Neuronal stem cell (in vitro differentiated cells): ENCODE data around the gene ANKRD17.

Source experiments
- DNase-seq: peaks from one replicate; pipeline ENCODE4 v3.0.0-alpha.2; 2013; ENCODE audit warnings: low spot score
- H2AFZ ChIP-seq: one replicate; pipeline ENCODE4 v1.6.1; 2013; ENCODE audit warnings: mild to moderate bottlenecking, low read length, inconsistent platforms
- H2AK5ac ChIP-seq: 2 replicates; pipeline ENCODE4 v1.6.1; 2013; ENCODE audit warnings: low read depth, mild to moderate bottlenecking, inconsistent platforms, low read length, moderate library complexity, mixed read lengths
- H2BK120ac ChIP-seq: 2 replicates; pipeline ENCODE4 v1.6.1; 2013; ENCODE audit warnings: low read depth, mild to moderate bottlenecking, inconsistent platforms, low read length, moderate library complexity, mixed read lengths
- H2BK12ac ChIP-seq: one replicate; pipeline ENCODE4 v1.6.1; 2013; ENCODE audit warnings: low read length, inconsistent platforms
- H2BK15ac ChIP-seq: 2 replicates; pipeline ENCODE4 v1.6.1; 2013; ENCODE audit warnings: mild to moderate bottlenecking, low read length, inconsistent platforms, mixed read lengths
- H2BK5ac ChIP-seq: one replicate; pipeline ENCODE4 v1.6.1; 2013; ENCODE audit warnings: inconsistent platforms, mild to moderate bottlenecking, low read length, moderate library complexity
- H3K14ac ChIP-seq: one replicate; pipeline ENCODE4 v1.6.1; 2013; ENCODE audit warnings: low read length, inconsistent platforms
- H3K18ac ChIP-seq: 2 replicates; pipeline ENCODE4 v1.6.1; 2013; ENCODE audit warnings: low read length, inconsistent platforms
- H3K23ac ChIP-seq: 2 replicates; pipeline ENCODE4 v1.6.1; 2013; ENCODE audit warnings: low read depth, mild to moderate bottlenecking, mixed read lengths, low read length, inconsistent platforms; ENCODE audit not compliant: poor library complexity
- H3K27ac ChIP-seq: replicated peaks from 3 replicates; pipeline ENCODE4 v1.5.1; 2013; ENCODE audit warnings: low read length, inconsistent platforms
- H3K27me3 ChIP-seq, 3 experiments: 2 replicates each; pipeline ENCODE4 v1.6.1; 2013; ENCODE audit warnings: low read length in 3 of 3, mild to moderate bottlenecking in 2 of 3, inconsistent platforms in 1 of 3, low read depth in 1 of 3, mixed read lengths in 1 of 3, moderate library complexity in 1 of 3; ENCODE audit not compliant: control insufficient read depth in 3 of 3, insufficient read depth in 3 of 3
- H3K36me3 ChIP-seq, 2 donors: replicated peaks in 1 of 2; 2 replicates each; pipeline ENCODE4 v1.6.1; 2013; ENCODE audit warnings: low read length in 2 of 2; ENCODE audit not compliant: control insufficient read depth in 2 of 2, insufficient read depth in 2 of 2
- H3K4ac ChIP-seq: 2 replicates; pipeline ENCODE4 v1.6.1; 2013; ENCODE audit warnings: inconsistent platforms, mild to moderate bottlenecking, low read length, moderate library complexity
- H3K4me1 ChIP-seq, 2 donors: 1 replicate in 1 of 2; 2 replicates in 1 of 2; pipeline ENCODE4 v1.6.1; 2013; ENCODE audit warnings: low read length in 2 of 2, low read depth in 1 of 2; ENCODE audit not compliant: control insufficient read depth in 2 of 2, insufficient read depth in 1 of 2
- H3K4me2 ChIP-seq: one replicate; pipeline ENCODE4 v1.6.1; 2013; ENCODE audit warnings: mild to moderate bottlenecking, low read length, inconsistent platforms; ENCODE audit not compliant: insufficient read depth, poor library complexity, severe bottlenecking
- H3K4me3 ChIP-seq, 2 donors: 2 replicates each; pipeline ENCODE4 v1.5.1; 2013; ENCODE audit warnings: low read length in 2 of 2, mild to moderate bottlenecking in 2 of 2, inconsistent platforms in 1 of 2, moderate library complexity in 1 of 2
- H3K79me1 ChIP-seq: one replicate; pipeline ENCODE4 v1.6.1; 2013; ENCODE audit warnings: low read depth, mild to moderate bottlenecking, inconsistent platforms, low read length, moderate library complexity
- H3K9ac ChIP-seq: one replicate; pipeline ENCODE4 v1.6.1; 2013; ENCODE audit warnings: mild to moderate bottlenecking, low read depth, low read length, inconsistent platforms; ENCODE audit not compliant: poor library complexity
- H3K9me3 ChIP-seq, 2 donors: replicated peaks in 1 of 2; 2 replicates each; pipeline versions ENCODE3 to v1.6.1; 2013; ENCODE audit warnings: low read length in 2 of 2, mild to moderate bottlenecking in 2 of 2, inconsistent platforms in 1 of 2, low read depth in 1 of 2, mixed read lengths in 1 of 2, moderate library complexity in 1 of 2; ENCODE audit not compliant: control insufficient read depth in 2 of 2, insufficient read depth in 1 of 2
- H4K8ac ChIP-seq: one replicate; pipeline ENCODE4 v1.6.1; 2013; ENCODE audit warnings: low read depth, mild to moderate bottlenecking, inconsistent platforms, low read length, moderate library complexity
- H4K91ac ChIP-seq: one replicate; pipeline ENCODE4 v1.6.1; 2013; ENCODE audit warnings: low read length, low read depth, mild to moderate bottlenecking, inconsistent platforms; ENCODE audit not compliant: poor library complexity
- WGBS, 2 donors: extraction: QIAGEN DNeasy Blood & Tissue Kit; methylation state at CpG; one replicate each; pipeline ENCODE4 v1.1.7; 2013; ENCODE audit warnings: missing lambda C conversion rate in 2 of 2, mixed read lengths in 1 of 2; ENCODE audit not compliant: insufficient read length in 2 of 2, insufficient replicate concordance in 1 of 2; ENCODE audit errors: extremely low coverage in 2 of 2; 5-methylcytosine and 5-hydroxymethylcytosine counted together

ANKRD17 gene

GRCh38 chr4:73075832-73076231 lies 182.8 kb downstream of the ANKRD17 start:
- no peak overlapping the region for H3K9ac ChIP-seq
- H3K27me3 ChIP-seq: no peaks in the 10 kb centered on the region
- H2AFZ ChIP-seq: no peak overlapping the region
- H4K8ac ChIP-seq: no peak overlapping the region
- no peak overlapping the region for H2BK12ac ChIP-seq
- H4K91ac ChIP-seq: no peak overlapping the region
- H3K18ac ChIP-seq: no peak overlapping the region
- H3K79me1 ChIP-seq: no peaks in the 10 kb centered on the region
- no peak overlapping the region for H2AK5ac ChIP-seq
- H3K4me1 ChIP-seq: peaks cover 0 to 11% of the 10 kb centered on the region in 2 donors
- no peak overlapping the region for H3K14ac ChIP-seq
- no peak overlapping the region for H3K4ac ChIP-seq
- H2BK5ac ChIP-seq: no peak overlapping the region
- WGBS, 2 donors: no CpG with 5 or more reads among the region's 3 CpGs
- no peak overlapping the region for H2BK120ac ChIP-seq
- H3K4me2 ChIP-seq: no peak overlapping the region
- H3K36me3 ChIP-seq: peaks cover 12 to 87% of the 10 kb centered on the region in 2 donors
- H3K9me3 ChIP-seq: no peaks in the 10 kb centered on the region
- no peak for DNase-seq
- H2BK15ac ChIP-seq: no peak overlapping the region
- H3K4me3 ChIP-seq: no peak overlapping the region
- no peak overlapping the region for H3K27ac ChIP-seq
- H3K23ac ChIP-seq: no peak overlapping the region

- Histone ChIP-seq H3K9ac (no peak overlapping the region), H3K4me1 (peaks cover 0 to 14% of the 10 kb centered on the region in 2 donors), H3K18ac (no peak overlapping the region), H3K9me3 (no peaks in the 10 kb centered on the region), H2BK15ac (no peak overlapping the region), H3K23ac (no peak overlapping the region), H3K14ac (no peak overlapping the region), H3K27ac (peak overlapping the region; percentile 1), H3K79me1 (no peaks in the 10 kb centered on the region), H3K4ac (no peak overlapping the region), H3K4me3 (peak overlapping the region; percentile 77 to 81), H2AK5ac (no peak overlapping the region), H3K4me2 (peak overlapping the region; percentile 51), H2BK120ac (no peak overlapping the region), H2BK5ac (no peak overlapping the region), H3K27me3 (no peaks in the 10 kb centered on the region), H3K36me3 (peaks cover 2 to 56% of the 10 kb centered on the region in 2 donors), H2AFZ (peak overlapping the region; percentile 79), H4K8ac (no peak overlapping the region), H2BK12ac (no peak overlapping the region), H4K91ac (no peak overlapping the region)
- no CpG with 5 or more reads among the region's 9 CpGs for WGBS, 2 donors
- no peak for DNase-seq
Measured at GRCh38 chr4:73070074-73070390, 188.6 kb downstream of the ANKRD17 start.

- Histone ChIP-seq H3K79me1 (no peaks in the 10 kb centered on the region), H4K91ac (no peak within 1 kb of the TSS), H2AK5ac (no peak within 1 kb of the TSS), H3K9me3 (no peaks in the 10 kb centered on the region), H3K9ac (peak within 1 kb of the TSS; percentile 94), H2BK5ac (no peak within 1 kb of the TSS), H3K4me1 (peaks cover 0 to 14% of the 10 kb centered on the region in 2 donors), H3K14ac (peak within 1 kb of the TSS; percentile 86), H4K8ac (peak within 1 kb of the TSS; percentile 73), H2BK120ac (no peak within 1 kb of the TSS), H3K4me2 (peak within 1 kb of the TSS; percentile 71), H2AFZ (peak within 1 kb of the TSS; percentile 92), H3K18ac (peak within 1 kb of the TSS; percentile 69), H3K27me3 (no peaks in the 10 kb centered on the region), H3K36me3 (peaks cover 2 to 56% of the 10 kb centered on the region in 2 donors), H2BK12ac (no peak within 1 kb of the TSS), H2BK15ac (no peak within 1 kb of the TSS), H3K23ac (peak within 1 kb of the TSS; percentile 70), H3K27ac (peak within 1 kb of the TSS; percentile 79), H3K4ac (peak within 1 kb of the TSS; percentile 24), H3K4me3 (peak within 1 kb of the TSS; percentile 81 to 99)
- WGBS, 2 donors: no CpG with 5 or more reads among the region's 62 CpGs
- DNase-seq: peak; percentile 96
Measured at GRCh38 chr4:73069338-73070073, 189.1 kb downstream of the ANKRD17 start, which contains the start of gene COX18. Gene COX18 (minus strand): TSS chr4:73069716. CDS start chr4:73069649, 67 bp downstream.

- H3K27ac ChIP-seq: peak overlapping the region; percentile 79
- no peak overlapping the region for H2BK120ac ChIP-seq
- WGBS, 2 donors: no CpG with 5 or more reads among the region's 27 CpGs
- H2AK5ac ChIP-seq: no peak overlapping the region
- H3K27me3 ChIP-seq: no peaks in the 10 kb centered on the region
- H3K4ac ChIP-seq: no peak overlapping the region
- H3K4me1 ChIP-seq: peaks cover 0 to 14% of the 10 kb centered on the region in 2 donors
- peak overlapping the region; percentile 94 for H3K9ac ChIP-seq
- no peak overlapping the region for H2BK12ac ChIP-seq
- H3K4me2 ChIP-seq: peak overlapping the region; percentile 71
- peak overlapping the region; percentile 73 for H4K8ac ChIP-seq
- peak overlapping the region; percentile 81 to 99 for H3K4me3 ChIP-seq
- peak overlapping the region; percentile 92 for H2AFZ ChIP-seq
- peak overlapping the region; percentile 70 for H3K23ac ChIP-seq
- H2BK5ac ChIP-seq: no peak overlapping the region
- H3K36me3 ChIP-seq: peaks cover 2 to 53% of the 10 kb centered on the region in 2 donors
- H3K9me3 ChIP-seq: no peaks in the 10 kb centered on the region
- H3K18ac ChIP-seq: peak overlapping the region; percentile 69
- no peak overlapping the region for H2BK15ac ChIP-seq
- DNase-seq: no peak
- no peak overlapping the region for H3K14ac ChIP-seq
- no peaks in the 10 kb centered on the region for H3K79me1 ChIP-seq
- no peak overlapping the region for H4K91ac ChIP-seq
Measured at GRCh38 chr4:73068491-73069337, 189.9 kb downstream of the ANKRD17 start.
